GM06990 (cell line): ENCODE results near the gene GPR143.
"Not testable (repeated sequence)": the region's sequence is repeated elsewhere in the genome, so short reads cannot be mapped to it uniquely, and the experiment has no call there.

Experiments
- DNase-seq: peaks from one replicate; pipeline ENCODE4 v3.0.0-alpha.2; 2011; ENCODE audit not compliant: insufficient read length; ENCODE audit errors: extremely low read depth
- H3K27me3 ChIP-seq: replicated peaks from 2 replicates; pipeline ENCODE4 v1.6.0; 2011; ENCODE audit warnings: low read length; ENCODE audit not compliant: control insufficient read depth, insufficient read depth
- H3K36me3 ChIP-seq: 2 replicates; pipeline ENCODE4 v1.5.1; 2011; ENCODE audit warnings: low read length; ENCODE audit not compliant: control insufficient read depth, insufficient read depth
- H3K4me3 ChIP-seq: replicated peaks from 2 replicates; pipeline ENCODE4 v1.5.1; 2011; ENCODE audit warnings: low read depth, mild to moderate bottlenecking, control low read depth, low read length
- TF ChIP-seq, protein P1 (sequence below): IDR thresholded peaks from 2 replicates; pipeline ENCODE4 v1.5.1; 2011; ENCODE audit warnings: low read length, control low read depth, mild to moderate bottlenecking, inconsistent platforms; ENCODE audit not compliant: insufficient read depth, poor library complexity, severe bottlenecking

GPR143 gene

DNA sequence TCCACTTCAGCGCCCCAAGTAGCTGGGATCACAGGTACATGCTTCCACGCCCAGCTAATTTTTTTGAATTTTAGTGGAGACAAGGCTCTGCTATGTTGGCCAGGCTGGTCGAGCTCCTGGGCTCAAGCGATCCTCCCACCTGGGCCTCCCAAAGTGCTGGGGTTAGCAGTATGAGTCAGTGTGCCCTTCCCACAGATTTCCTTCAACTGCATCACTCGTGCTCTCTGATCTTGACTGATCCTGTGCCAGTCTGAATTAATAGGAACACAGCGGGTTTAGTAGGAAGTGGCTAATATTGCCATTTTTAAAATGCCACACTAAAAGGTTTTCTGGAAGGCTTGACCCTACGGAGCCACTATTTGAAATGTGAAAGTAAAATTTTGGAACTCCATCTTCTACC lies 16.3 kb upstream of the GPR143 start:
- TF ChIP-seq, protein P1, sequence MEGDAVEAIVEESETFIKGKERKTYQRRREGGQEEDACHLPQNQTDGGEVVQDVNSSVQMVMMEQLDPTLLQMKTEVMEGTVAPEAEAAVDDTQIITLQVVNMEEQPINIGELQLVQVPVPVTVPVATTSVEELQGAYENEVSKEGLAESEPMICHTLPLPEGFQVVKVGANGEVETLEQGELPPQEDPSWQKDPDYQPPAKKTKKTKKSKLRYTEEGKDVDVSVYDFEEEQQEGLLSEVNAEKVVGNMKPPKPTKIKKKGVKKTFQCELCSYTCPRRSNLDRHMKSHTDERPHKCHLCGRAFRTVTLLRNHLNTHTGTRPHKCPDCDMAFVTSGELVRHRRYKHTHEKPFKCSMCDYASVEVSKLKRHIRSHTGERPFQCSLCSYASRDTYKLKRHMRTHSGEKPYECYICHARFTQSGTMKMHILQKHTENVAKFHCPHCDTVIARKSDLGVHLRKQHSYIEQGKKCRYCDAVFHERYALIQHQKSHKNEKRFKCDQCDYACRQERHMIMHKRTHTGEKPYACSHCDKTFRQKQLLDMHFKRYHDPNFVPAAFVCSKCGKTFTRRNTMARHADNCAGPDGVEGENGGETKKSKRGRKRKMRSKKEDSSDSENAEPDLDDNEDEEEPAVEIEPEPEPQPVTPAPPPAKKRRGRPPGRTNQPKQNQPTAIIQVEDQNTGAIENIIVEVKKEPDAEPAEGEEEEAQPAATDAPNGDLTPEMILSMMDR = no peak
- no peak for DNase-seq
- Histone ChIP-seq H3K27me3 (no peaks in the 10 kb centered on the region; the same call in 1 of the 2 replicates), H3K36me3 (no peaks in the 10 kb centered on the region), H3K4me3 (no peak overlapping the region)

DNA sequence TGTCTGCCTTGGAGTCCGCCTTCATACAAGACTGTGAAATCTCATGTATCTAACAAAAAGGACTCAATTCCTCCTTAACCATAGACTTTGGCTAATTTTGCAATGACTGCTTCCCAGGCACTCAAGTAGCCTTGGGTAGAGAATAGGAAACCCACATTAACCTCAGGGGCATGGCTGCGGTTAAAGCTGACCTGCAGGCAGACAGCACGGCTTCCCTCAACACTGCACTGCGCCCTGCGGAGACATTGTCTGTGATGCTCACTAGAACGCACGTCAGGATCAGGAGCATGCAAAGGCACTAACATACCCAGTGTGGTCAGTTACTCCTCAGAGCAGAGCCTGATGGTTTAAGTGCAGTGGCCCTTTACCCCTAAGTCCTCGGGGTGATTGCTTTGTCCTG lies 10.3 kb upstream of the GPR143 start:
- Histone ChIP-seq H3K4me3 (no peak overlapping the region), H3K27me3 (no peaks in the 10 kb centered on the region; the same call in 1 of the 2 replicates), H3K36me3 (no peaks in the 10 kb centered on the region)
- TF ChIP-seq, protein P1 = no peak
- no peak for DNase-seq

DNA sequence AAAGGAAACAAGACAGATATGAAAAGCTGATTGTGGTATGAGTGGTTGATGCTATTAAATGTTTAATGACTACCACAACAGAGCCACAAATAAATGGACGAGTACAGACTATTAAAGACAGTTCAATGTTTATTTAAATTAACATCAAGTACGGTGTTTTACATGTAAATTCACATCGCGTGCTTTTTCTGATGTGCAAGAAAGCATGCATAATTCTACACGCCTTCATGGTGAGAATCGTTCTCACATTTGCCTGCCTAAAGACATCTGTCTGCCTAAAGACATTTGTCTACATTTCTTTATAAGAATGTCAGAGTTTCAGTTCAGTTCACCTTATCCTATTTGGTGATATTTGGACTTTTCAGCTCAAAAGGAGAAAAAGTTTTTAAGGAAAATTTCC lies 7.3 kb upstream of the GPR143 start:
- Histone ChIP-seq H3K27me3 (no peaks in the 10 kb centered on the region; the same call in 1 of the 2 replicates), H3K4me3 (no peak overlapping the region), H3K36me3 (no peaks in the 10 kb centered on the region)
- no peak for DNase-seq
- TF ChIP-seq, protein P1 = no peak

DNA sequence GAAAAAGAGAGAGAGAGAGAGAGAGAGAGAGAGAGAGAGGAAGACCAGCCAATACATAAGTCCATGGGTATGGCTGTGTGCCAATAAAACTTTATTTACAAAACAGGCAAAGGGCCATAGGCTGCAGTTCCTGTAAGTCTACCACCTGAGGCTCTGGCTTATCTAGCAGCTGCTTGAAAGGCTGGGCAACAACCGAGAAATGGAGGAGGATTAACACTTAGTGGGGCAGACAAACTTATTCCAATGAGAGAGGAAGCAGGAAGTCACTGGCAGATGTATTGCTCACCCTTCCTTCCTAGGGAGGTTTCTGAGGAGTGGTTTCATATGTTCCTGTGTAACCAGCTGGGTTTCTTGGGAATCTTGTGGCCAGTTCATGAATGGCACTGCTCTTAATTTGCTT lies 4.7 kb upstream of the GPR143 start:
- TF ChIP-seq, protein P1 = no peak
- no peak overlapping the region for H3K4me3 ChIP-seq
- DNase-seq = no peak
- H3K36me3 ChIP-seq = no peaks in the 10 kb centered on the region
- no peaks in the 10 kb centered on the region; the same call in 1 of the 2 replicates for H3K27me3 ChIP-seq

DNA sequence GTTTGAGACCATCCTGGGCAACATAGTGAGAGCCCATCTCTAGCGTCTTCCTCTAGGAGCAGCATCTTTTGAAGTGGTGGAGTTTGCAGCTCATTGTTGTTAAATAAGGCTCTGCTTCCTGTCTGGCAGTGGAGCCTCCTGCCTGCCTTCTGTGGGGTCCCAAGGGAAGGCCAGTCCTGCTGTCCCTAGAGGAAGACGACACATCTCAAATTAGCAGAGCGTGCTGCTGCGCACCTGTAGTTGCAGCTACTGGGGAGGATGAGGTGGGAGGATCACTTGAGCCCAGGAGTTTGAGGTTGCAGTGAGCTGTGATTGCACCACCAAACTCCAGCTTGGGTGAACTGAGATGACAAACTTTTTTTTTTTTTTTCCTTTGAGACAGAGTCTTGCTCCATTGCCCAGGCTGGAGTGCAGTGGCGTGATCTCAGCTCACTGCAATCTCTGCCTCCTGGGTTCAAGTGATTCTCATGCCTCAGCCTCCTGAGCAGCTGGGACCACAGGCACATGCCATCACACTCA lies 2.7 kb upstream of the GPR143 start:
- H3K4me3 ChIP-seq, DNase-seq: not testable (repeated sequence)

DNA sequence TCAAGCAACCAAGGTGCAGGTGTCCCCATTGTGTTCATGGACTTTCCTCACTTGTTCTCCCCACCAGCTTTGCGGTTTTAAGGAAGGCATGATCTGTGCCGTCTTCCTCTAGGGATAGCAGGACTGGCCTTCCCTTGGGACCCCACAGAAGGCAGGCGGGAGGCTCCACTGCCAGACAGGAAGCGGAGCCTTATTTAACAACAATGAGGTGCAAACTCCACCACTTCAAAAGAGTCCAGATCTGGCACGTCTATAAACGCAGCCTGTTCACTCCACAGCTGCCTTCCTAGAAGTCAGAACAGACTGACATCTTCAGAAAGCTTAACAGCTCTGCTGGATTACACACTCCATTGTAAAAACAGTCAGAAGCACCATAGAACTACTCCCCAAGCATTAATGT lies 1.7 kb upstream of the GPR143 start:
- Histone ChIP-seq H3K4me3 (no peak overlapping the region), H3K36me3 (no peaks in the 10 kb centered on the region), H3K27me3 (no peaks in the 10 kb centered on the region; the same call in 1 of the 2 replicates)
- TF ChIP-seq, protein P1 = no peak
- DNase-seq = no peak

More for the DNA sequence above, 2.7 kb upstream of the GPR143 start:
- not testable (repeated sequence) for H3K36me3 ChIP-seq, H3K27me3 ChIP-seq
